DOHH2 (cell line): ENCODE results near the gene NCAM1.

Experiments used
- CTCF ChIP-seq: fragments of 200-600 bp; sonication (generic); IDR thresholded peaks from one replicate; pipeline ENCODE4 v1.5.1; 2014; ENCODE audit warnings: antibody characterized with exemption, mild to moderate bottlenecking, low read depth, low read length; ENCODE audit not compliant: poor library complexity, severe bottlenecking
- EZH2phosphoT487 ChIP-seq: fragments of 200-600 bp; sonication (generic); IDR thresholded peaks from 2 replicates; pipeline ENCODE4 v1.6.1; 2017; ENCODE audit warnings: borderline replicate concordance, mild to moderate bottlenecking, antibody characterized with exemption, low read length, moderate library complexity, mixed read lengths

- TF ChIP-seq CTCF (no peak), EZH2phosphoT487 (no peak)
Measured at GRCh38 chr11:113105592-113105991, 144.4 kb downstream of the NCAM1 start.
